Fibroblast of upper back skin (primary cell): ENCODE results near the gene SLC37A3.

Source experiments
- DNase-seq: peaks from one replicate; pipeline ENCODE4 v3.0.0-alpha.2; 2013

Gene SLC37A3

DNA sequence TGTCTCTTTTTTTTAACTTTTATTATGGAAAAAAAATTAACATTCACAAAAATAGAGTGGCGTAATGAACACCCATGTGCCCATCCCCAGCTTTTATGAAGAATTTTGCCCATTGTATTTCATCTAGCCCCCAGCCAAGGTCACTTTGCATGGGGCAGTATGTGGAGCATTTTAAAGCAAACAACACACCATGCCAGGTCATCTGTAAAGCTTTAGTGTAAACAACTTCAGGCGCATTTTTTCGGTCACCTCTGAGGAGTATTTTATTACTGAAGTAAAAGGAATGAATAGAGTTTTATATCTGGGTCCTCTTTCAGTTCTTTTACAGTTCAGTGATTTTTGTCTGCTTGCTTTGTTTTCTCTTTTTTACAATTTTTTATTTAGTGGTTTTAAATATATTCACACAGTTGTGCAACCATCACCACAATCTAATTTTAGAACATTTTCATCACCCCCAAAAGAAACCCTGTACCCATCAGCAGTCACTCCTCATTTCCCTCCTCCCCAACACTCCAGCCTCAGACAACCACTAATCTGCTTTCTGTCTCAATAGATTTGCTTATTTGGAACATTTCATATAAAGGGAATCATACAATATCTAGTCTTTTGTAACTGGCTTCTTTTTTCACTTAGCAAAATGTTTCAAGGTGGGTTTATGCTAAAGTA lies 87.9 kb downstream of the SLC37A3 start:
- no peak for DNase-seq

DNA sequence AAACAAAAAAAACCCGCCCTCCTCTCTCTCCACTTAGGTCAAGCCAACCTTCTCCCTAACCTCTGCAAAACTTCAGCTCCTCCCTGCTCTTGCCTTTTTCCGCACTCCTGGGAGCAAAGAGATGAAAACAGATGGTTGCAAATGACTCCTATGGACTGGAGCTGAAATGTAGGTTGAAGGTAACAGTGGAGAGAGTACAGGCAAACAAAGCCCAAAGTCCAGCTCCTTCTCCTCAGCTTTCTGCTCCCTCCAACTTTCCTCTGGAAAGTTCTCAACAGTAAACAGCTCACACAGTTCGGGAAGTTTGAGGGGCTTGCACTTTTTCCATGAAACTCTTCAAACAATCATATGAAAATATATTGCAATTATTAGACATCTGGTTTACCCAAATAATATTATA lies 90.3 kb downstream of the SLC37A3 start:
- DNase-seq = no peak

DNA sequence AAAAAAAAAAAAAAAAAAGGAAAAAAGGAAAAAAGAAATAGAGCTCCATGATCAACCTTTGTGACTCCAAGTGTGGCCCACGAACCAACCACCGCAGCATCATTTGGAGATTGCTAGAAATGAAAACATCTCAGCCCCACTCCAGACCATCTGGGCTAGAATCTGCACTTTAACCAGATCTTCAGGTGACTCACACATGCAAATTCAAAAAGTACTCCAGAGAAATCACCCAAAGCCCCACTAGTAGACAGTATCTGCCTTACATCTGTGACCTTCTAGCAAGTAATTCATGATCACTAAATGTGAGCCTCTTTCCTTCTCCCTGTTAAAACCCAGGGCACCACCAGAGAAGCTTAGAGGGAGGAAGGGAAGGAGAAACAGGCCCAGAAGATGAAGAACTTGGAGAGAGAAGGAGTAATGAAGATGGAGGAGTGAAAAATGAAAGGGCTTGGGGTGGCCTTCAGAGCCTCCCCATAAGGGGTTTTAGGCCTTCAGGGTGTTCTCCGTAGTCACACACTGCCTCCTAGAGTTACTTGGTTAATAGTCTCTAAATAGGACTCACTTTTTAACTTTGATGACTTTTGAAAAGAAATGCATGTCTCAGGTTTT lies 94.0 kb downstream of the SLC37A3 start:
- peak; percentile 8 for DNase-seq

DNA sequence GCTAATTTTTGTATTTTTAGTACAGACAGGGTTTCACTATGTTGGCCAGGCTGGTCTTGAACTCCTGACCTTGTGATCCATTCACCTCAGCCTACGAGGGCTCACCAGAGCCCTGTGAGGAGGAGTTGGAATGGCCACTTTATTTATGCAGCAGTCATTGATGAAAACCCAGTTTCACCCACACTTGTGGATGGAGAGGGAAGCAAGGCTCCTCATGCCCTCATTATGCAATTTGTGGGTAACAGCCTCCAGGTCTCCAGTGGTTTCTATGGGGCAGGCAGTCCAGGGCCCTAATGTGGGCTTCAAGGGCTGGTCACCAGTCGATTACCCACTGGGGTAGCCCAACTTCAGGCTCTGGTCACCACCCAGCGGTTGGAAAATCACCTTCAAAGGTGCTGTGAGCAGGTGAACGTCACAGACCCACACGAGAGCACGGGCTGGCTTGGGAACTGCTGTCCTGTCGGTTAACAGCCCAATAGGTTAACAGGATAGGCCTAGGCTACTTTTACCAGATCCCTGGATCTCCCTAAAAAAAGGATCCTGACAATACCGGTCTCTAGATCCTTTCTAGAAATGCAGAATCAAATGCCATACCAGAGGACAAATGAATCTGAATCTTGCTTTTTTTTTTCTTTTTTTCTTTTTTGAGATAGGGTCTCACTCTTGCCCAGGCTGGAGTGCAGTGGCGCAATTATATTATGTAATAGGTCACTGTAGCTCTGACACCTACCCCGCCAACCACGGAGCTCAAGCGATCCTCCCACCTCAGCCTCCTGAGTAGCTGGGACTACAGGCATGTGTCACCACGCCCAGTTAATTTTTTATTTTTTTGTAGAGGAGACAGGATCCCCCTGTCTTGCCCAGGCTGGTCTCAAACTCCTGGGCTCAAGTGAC lies 97.8 kb downstream of the SLC37A3 start:
- no peak for DNase-seq

DNA sequence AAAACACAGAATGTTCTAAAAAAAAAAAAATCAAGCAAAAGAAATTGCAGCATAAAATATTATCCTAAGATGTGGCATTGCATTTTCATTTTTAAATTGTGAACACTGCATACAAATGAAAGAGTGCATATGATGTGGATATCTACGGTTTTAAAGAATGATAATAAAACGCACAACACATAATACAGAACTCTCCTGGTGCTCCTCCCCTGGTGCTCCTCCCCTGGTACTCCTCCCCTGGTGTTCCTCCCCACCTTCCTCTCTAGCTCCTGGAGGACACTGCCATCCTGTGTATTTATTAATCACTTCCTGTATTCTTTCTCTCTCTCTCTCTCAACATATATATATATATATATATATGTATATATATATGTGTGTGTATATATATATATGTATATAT lies 100.1 kb downstream of the SLC37A3 start:
- DNase-seq = no peak

DNA sequence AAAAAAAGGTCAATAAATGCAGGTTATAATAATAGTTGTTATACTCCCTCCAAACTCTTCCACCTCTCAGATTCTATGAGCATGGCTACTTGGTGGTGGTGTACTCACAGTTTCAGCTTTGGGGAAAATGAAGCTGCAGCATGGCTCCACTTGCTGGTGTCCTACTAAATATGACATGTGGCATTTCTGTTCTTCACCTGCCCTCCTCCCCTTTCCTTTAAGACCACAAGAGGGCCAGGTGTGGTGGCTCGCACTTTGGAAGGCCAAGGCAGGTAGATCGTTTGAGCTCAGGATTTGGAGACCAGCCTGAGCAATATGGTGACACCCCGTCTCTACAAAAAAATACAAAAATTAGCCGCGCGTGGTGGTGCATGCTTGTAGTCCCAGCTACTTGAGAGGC lies 101.1 kb downstream of the SLC37A3 start:
- DNase-seq = no peak

DNA sequence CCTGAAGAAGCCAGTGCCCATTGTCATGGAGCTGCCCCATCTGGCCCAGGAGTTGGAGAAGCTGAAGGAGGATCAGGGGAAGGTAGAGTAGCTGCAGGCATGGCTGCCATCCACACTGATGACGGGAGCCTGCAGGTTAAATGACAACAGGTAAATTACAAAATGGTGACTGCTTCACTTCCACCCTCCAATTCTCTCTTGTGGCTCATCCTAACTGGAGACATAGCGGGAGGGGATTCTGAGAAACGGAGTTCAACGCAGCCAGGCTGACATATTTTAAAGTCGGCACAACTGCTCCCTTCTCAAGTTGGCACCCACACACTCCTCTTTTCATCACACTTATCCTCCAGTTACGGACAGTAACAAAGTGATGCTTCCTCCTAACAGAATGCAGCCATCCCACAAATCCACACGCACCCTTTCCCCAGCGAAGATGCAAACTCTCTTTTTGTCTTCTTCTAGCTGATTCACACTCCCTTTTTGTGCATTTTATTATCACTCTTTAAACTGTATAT lies 103.0 kb downstream of the SLC37A3 start:
- no peak for DNase-seq

DNA sequence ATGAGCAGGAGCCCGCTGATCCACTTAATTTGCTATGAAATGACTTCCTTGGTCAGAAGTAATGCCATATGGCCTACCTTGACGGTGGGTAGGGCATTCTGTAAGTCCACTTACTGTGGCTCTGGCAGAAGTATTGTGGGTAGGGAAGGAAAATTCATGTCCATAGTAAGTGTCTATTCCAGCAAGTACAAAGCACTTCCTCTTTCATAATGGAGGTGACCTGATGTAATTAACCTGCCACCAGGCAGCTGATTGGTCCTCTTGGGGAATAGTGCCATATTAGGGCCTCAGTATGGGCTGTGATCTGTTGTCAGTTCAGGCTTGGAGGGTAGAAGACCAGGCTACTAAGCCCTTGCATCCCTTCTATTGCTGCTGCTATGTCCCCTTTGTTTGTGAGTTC lies 103.9 kb downstream of the SLC37A3 start:
- no peak for DNase-seq

DNA sequence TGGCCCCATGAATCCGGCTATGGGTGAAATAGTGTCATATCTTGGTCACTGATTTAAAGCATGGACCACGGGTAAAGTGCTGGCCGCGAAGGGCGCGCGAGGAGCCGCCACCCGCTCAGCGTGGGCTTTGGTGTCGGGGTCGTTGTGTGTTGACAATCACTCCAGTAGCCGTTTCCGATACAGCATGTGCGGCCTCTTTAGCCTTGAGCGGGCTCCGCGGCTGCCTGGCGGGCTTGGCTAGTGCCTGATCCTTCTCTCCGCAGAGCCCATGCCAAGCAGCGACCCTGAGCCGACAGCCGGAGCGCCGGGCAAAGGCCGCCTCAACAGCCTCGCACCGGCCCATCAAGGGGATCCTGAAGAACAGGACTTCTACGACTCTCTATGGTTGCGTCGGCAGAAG lies 105.9 kb downstream of the SLC37A3 start:
- no peak for DNase-seq

DNA sequence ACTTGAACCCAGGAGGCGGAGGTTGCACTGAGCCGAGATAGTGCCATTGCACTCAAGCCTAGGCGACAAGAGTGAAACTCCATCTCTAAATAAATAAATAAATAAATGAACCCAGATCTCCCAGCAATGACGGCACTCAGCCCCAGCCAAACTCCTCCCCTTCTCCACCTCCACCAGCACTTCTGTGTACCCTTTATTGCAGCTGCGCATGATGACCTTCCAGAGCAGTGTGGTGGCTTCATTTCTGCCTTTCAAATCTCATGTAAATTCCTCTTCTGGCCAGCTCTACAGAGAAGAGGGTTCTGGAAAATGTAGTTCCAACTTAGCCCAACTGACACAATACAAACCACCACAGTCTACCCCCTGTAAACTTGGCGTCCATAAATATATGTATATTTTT lies 108.5 kb downstream of the SLC37A3 start:
- no peak for DNase-seq

DNA sequence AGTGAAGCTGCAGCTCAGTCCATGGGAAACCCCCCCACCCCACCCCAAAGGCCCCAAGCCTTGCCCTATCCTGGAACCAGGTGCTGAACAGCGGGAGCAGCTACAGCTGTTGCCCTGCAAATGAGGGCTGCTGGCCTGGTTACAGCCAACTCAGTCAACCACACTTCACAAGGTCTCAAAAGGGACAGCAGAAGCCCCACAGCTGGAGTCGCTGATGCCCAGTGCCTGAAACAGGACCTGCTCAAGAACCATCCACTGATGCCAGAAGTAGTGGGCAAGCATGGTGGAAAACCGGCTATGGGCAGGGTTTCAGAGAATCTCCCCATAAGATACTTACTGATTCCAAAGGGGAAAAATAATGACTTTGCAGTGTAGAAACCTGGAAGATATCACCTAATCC lies 110.3 kb downstream of the SLC37A3 start:
- DNase-seq = no peak

DNA sequence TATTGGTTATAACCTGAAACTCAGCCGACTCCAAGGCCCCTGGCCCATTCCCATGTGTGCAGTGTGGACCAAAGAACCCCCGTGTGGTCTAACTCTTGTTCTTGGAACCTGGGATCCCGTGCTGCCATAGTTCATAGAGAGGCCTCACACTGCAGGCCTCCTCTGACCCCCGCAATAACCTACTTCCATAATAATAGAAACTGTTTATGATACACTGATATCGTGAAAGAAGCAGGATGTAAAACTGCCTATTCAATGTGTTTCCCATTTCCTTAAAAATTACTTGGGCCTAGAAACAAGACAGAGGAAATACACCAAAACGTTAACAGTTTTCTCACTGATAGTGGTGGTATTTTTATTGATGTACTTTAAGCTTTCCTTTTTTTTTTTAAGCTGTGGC lies 112.4 kb downstream of the SLC37A3 start:
- DNase-seq = no peak

DNA sequence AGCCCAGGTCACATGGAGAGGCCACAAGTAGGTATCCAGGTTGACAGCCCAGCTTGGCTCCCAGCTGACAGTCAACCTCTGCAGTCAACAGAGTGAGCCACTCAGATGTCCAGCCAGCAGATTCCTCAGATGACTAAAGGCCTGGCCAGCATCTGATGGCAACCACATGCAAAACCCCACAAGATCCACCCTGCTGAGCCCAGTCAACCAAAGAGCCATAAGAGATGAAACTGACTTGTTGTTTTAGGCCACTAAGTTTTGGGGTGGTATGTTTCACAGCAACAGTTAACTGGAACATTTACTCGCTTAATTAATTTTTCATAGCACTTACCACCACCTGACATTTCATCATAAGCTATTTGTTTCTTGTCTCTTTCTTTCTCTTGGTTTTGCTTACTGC lies 114.3 kb downstream of the SLC37A3 start:
- no peak for DNase-seq
